Stimulated activated CD8-positive, alpha-beta memory T cell treated with anti-CD3 and anti-CD28 coated beads, Interleukin-4, amount 100 ng/mL, for 48 hours (primary cell): ENCODE measurements around the gene LIMCH1.
"Not testable (repeated sequence)": the region's sequence is repeated elsewhere in the genome, so short reads cannot be mapped to it uniquely, and the experiment has no call there.

Experiments
- DNase-seq: peaks from one replicate; pipeline ENCODE4 v3.0.0-alpha.2; 2020

The LIMCH1 gene

DNA sequence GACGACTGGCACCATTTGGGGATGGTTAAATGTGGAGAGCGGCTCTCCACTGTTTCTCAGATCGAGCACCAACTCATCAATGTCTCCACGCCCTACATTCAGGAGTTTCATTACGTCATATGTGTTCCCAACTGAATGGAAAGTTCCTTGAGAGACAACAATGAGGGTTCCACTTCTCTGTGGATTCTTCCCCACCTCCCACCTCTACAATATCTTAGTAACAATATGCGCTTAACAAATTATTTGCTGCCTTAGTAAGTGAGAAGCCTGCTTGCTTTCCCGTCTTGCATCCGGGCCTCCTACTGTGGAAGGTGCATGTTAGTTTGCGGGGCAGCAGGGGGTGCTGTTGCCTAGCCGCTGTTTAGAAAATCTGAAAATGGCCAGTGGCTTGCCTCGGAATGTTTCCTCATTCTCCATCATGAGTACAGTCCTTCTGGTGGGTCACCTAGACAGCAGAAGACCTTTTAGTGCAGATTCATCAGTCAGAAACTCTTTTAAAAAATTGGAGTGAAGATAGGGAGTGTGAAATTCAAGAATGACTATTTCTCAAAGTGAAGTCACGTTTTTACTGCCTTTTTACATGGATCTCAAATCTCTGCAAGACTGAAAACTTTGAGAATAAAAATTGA is 154.9 kb downstream of the LIMCH1 start:
- peak; percentile 54 for DNase-seq

DNA sequence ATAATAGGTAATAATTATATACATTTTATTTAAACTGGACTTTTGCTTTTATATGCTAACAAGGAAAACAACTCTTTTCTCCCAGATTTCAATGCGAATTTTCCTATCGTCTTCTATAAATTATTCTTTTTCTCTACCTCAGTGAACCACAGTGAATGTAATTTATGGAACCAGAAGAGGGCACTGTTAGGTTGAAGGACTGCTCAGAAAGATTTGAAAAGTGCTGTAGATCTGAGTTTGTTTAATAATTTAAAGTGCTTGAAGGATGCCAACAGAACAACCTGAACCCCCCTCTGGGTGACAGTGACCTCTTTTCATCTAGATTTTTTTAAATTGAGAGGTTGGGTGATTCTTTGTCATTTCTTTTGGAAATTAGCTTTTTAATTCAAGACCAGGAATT is 155.7 kb downstream of the LIMCH1 start:
- DNase-seq: no peak

DNA sequence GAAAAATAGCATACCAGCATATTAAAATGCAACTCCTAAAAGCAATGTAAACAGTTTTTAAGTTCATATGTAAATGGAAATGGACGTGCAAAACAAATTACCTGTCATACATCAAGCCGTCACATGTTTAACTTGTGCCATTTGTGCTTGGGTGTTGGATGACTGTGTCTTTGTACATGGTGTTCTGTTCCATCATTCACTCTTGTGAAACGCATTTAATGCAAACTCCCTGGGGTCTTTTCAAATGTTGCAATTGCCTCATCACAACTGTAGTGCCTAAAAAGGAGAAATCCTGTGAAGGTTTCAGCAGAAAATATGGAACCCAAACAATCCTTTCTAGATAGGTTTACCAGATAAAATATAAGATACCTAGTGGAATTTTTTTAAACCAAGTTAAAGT is 158.2 kb downstream of the LIMCH1 start:
- DNase-seq: no peak

DNA sequence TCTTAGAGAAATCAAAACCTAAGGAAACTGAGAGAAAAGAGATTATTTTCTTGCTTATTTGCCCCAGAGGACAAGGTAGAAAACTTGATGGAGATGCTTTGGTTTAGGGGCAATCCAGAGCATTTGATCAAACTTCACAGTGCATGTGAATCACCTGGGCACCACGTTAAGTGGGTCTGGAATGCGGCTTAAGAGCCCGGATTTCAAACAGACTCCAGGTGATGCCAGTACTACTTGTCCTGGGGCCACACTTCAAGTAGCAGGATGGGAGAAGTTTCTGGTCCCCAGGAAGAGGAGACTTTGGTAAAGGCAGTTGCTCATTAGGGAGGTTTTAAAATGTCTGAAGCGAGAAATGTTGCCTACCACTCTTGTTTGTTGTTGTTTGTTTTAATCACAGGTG is 158.8 kb downstream of the LIMCH1 start:
- DNase-seq: no peak

DNA sequence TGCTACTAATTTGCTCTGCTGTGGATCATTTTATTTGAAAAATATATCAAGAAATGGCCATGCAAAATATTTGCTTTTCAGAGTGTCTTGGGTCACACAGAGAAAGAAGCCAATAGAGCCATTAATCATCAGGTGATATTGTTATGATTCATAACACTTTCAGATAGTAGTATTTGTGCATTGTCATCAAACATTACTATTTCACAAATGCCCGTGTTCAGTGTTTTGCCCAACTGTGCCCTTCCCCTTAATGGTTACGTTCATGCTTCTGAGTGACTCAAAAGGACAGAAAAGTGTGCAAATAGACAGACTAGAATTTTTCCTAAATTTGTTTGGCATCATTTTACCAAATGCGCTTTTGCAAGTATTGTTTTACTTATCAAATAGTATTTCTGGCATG is 164.0 kb downstream of the LIMCH1 start:
- no peak for DNase-seq

DNA sequence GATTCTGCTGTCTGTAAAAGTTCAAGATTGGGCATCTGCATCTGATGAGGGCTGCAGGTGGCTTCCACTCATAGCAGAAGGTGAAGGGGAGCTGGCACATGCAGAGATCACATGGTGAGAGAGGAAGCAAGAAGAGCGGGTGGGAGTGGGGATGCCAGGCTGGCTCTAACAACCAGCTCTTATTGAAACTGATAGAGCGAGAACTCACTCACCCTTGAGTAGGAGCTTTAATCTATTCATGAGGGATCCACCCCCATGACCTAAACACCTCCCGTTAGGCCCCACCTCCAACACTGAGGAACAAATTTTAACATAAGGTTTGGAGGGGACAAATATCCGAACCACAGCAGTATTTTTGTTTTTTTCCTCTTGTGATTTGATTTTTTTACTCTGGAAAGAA is 164.8 kb downstream of the LIMCH1 start:
- no peak for DNase-seq

DNA sequence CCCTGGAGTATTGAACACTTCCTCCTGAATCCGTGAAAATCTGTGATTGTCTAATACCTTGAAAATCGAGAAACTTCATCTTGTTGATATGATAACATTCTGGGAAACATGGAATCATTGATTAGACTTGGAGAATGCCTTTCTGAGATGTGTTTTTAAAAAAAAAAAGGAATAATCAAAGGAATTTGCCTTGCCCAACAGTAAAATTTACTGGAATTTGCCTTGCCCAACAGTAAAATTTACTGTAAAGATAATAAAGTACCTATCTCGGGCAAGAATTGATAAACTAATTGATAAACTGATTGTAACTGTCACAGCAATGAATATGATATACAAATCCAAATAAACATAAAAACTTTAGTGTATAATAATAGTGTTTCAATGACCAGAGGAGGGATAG is 165.8 kb downstream of the LIMCH1 start:
- DNase-seq: no peak

DNA sequence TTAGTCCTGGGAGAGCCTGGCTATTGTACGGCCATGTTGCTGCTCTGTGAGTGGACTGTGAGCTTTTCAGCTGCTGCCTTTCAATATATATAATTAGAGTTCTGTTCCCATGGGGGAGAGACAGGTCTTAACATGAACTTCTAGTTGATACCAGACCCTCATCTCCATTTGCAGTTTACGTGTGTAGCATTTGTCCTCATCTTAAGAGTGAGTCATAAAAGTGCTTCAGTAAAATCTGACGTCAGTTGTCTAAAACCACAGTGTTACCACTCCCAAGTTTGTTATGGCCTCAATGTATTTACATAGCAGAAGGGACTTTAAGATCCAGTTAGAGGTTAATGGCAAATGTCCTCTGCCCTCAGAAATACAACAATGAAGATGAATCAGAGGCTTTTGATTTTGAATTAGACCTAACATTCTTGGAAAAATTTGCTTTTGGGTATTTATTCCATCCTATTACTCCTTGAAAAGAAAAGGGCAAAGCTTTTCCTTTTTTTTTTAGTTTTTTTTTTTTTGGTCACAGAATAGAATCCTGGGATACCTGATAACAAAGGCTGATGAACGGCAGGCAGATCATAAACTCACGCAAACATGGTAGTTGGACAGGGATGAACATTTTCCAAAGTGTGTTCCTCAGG is 172.0 kb downstream of the LIMCH1 start:
- no peak for DNase-seq

DNA sequence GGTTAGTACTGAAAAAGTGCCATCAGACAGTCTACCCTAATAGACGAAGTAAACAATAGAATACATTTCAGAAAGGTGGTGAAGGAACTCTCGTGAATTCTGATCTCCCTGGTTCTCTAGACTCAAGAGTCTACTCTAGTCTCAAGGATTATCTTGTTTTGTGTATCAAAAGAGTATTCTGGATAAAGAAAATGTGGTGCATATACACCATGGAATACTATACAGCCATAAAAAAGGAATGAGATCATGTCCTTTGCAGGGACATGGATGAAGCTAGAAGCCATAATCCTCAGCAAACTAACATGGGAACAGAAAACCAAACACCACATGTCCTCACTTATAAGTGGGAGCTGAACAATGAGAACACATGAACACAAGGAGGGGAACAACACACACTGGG is 173.7 kb downstream of the LIMCH1 start:
- not testable (repeated sequence) for DNase-seq

DNA sequence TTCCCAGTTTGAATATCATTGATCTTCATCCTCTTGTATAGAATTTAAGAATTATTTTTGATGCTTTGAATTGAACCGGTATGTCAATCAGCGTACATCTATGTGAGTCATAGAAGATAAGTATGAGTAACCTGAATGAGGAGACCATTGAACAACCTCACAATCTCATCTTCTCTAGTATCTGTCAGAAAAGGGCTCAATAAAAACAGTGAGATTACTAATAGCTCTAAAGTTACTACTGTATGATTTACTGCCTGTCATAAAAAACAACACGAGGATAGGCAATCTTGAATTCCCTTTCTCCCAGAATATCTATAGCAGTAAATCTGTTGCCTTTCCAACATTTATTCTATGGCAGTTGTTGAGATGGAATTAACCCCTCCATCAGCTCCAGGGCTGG is 174.5 kb downstream of the LIMCH1 start:
- DNase-seq: no peak

DNA sequence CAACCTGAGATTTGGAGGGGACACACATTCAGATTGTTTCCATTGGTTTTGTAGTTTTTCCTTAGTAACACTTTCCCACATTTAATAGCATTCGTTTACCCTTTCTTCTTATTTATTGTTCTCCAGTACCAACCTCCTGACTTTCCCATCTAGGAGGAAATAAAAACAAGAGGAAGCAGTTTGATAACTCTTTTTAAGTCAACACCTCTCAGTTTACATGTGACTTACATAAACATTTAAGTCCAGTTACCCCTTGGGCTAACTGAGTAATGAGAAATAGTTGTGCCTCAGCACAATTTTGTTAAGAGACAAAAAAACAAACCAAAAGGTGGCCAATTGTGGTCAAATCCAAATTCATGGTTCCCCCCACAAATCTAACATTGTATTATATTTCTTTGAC is 175.8 kb downstream of the LIMCH1 start:
- no peak for DNase-seq

DNA sequence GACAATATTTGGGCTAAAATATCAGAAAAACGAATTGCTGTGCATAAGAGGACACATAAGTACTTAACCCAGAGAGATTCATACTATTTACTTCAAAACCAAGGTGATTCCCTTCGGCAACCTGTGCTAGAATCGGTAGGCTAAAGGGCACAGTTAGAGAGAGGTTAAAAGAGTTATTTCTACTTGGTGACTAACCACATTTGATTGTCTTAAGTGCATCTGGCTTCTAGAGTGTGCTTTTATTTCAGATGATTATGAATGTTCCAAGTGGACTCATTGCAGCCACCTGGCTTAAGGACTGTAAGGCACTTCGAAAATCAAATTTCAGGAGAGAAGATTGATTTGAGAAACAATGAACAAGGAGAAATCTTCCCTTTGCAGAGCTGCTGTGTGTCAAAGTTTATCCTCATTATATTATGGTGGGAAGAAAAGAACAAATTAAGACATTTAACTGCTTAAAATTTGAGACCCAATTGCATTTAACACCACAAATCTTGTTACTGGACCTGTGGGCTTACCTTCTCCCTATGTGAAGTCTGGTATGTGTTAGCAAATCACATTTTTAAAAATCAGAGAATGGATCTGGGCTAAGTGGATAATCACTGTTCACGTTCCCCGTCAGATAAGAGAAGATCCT is 176.5 kb downstream of the LIMCH1 start:
- no peak for DNase-seq

DNA sequence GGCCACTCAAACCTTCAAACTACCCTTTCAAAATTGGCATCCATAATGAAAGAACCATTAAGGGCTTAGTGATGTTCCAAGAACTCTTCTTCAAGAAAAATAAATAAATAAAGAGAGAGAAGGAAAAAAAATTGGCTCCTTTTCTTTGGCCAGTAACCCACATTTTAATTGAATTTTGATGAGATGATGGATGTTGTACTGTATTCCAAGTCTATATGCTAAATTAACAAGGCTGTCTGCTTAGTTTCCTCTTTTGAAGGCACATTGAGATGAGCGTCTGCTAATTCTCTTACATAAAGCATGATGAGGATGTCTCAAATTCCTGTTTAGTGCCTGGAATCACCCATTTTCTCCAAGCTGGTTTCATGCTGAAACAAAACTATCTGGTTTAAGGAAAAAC is 177.2 kb downstream of the LIMCH1 start:
- no peak for DNase-seq

DNA sequence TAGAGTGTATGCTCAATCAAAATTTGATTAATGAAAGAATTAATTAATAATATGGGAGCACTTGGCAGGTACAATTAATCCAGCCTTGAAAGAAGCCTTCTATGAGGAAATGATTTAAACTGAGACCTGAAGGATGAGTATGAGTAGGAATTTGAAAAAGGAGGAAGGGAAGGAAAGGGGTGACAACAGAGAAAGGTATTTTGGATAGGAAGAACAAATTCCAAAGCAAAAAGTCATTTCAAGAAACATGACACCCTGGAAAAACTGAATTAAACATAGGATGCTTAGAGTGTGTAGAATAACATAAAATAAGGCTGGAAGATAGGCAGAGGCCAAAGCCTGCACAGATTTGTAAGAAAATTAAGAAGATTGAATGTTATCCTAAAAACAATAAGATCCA is 180.9 kb downstream of the LIMCH1 start:
- DNase-seq: no peak

DNA sequence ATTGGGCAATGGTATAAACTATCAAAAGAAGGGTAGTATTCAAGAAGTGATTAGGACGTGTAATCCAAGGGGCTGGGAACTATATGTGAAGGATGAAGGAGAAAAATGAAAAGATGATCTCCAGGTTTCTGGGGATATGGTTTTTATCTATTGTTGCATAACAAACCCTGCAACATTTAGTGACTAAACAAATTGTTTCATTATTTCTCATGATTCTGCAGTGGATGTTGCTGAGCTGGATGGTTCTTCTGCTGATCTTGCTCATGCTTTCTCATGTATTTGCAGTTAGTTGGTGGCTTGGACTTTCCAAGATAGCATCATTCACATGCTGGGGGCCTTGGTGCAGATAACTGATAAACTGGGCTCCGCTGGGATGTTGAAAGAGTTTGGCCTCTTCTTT is 181.5 kb downstream of the LIMCH1 start:
- no peak for DNase-seq

DNA sequence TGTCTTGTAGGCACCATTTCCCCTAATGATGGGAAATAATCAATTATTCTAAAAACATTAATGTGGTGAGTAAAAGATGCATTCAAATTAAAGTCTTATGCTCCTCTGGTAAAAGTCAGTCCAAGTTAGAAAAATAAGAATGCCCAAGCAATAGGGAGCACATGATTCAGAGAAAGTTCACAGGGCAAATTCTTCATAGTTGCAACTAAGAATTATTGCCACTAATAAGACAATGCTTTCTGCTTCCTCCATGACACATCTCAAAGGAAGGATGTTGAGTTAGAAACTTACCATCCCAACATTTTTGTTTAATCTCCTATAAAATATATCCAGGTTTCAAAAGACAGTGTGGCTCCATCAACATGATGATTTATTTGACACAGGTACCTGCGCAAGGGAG is 184.2 kb downstream of the LIMCH1 start:
- no peak for DNase-seq

DNA sequence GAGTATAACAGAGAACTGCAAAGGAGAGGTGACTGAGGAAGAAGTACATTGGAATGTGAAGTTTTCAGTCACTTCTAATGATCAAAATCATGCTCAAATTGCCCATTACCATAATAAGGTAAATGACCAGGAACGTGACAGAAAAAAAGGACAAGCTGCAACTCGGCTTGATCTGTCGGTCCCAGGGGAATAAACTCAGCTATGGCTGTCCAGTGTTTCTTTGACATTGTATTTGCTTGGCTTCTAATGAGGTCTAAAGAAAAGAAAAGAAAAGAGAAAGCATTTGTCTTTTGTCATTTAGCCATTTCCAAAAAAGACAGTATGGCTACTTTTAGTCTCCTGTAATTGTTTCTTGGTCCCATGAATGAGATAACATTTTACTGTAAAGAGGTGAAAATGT is 185.3 kb downstream of the LIMCH1 start:
- DNase-seq: no peak

DNA sequence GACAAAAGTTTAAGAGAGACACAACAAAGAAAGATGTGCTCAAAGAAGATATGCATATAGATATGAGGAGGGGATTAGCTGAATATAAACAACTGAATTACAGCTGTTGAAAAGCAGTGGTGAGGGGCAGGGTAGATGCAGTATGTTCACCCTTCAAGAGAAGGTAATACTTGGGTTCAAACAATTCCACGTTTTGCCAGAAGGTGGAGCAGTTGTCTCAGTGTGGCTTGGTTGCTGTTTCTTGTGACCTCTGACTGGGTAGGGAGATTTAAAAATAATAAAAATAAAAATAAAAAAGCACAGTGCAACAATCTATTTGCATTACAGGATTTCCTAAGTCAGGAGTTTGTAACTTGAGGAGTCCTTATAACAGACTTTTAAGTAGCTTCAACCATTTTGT is 187.3 kb downstream of the LIMCH1 start:
- no peak for DNase-seq

DNA sequence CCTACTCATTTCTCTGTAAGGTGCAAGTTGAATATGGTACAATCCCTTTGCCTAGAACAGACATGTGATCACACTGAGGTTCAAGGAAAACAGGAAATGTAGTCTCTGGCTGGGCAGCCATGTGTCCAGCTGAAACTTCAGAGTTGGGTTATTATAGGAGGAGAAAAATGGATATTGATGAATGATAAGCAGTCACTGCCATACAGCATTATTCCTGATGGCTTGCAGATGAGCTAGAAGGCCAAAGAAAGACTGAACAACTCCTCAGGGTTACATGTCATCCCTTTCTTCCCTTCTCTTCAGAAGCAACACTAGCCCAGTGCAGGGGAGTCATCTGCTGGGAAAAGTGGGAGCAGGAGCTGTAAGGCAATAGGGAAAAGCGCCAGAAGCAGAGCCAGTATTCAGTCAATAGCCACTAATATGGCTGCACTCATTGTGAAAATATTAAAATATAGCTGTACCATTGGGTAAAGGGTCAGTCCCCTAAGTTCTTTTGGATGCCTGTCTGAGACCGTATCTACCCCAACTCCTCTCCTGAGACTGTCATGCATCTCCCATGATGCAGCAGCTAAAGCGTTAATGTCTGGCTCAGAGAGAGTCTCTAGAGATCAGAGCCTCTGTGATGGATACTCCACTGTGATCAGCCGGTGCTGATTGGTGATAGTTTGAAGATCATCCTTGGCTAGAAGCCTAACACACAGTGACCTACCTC is 190.1 kb downstream of the LIMCH1 start:
- no peak for DNase-seq

DNA sequence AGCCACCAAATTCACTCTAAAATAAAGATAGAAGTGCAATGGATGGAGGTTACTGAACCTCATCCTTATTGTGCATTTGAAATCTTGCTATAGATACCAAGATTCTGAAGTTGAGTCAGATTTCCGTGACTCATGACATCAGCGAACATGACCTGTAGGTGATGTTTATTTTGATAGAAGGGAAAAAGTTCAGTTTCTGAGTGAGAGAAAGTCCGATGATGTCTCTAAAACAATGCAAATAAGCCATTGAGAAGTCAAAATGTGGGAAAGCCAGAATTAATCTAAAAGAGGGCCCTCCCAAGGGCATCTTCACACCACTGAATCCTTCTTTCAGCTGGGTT is 190.6 kb downstream of the LIMCH1 start:
- no peak for DNase-seq

DNA sequence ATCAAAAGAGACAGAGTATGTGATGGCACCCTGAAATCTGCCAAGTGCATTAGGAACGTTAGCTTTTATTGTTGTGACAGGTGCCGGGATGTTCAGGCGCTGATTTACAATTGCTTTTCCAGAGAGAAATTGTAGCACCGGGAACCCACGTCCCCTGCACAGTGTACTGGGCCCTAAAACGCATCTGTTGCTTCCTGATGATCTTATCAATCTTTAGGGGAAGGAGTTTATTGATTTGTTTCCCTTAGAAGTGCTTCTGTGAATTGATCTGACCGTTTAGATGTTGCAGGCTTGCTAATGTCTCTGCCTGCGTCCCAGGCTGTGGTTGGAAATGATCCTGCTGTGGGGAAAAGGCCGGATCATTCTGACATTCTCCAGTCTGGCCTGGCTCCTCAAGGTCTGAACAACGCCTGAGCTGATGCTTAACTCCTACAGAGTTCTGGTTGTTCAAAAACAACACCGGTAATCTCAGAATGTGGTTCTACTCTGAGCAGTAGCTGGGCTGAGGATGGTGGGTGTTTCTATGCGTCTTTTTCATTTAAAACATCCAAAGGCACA is 193.7 kb downstream of the LIMCH1 start:
- no peak for DNase-seq

DNA sequence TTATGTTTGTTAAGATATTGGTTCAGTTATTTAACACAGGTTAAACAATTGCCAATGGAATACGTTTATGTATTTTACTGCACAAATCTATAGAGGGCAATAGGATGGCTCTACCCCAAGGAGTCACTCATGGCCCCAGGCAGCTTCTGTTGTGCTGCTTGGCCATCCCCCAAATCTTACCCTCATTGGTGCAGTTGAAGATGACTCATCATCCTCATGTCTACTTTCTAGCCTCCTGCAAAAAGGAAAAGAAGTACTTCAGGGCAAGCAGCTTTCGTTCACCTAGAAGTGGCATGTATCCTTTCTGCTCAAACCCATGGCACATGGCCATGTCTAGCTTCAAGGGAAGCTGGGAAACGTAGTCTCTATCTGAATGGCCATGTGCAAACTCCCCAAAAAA is 196.4 kb downstream of the LIMCH1 start:
- DNase-seq: no peak

DNA sequence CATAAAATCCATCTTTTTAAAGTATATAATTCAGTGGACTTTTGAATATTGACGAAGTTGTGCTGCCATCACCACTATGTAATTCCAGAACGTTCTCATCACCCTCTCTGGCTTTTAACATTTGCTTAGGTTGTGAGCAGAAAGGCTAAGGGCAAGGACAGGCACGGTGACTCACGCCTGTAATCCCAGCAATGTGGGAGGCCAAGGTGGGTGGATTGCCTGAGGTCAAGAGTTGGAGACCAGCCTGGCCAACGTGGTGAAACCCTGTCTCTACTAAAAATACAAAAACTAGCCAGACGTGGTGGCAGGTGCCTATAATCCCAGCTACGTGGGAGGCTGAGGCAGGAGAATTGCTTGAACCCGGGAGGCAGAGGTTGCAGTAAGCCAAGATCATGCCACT is 199.5 kb downstream of the LIMCH1 start:
- DNase-seq: not testable (repeated sequence)

DNA sequence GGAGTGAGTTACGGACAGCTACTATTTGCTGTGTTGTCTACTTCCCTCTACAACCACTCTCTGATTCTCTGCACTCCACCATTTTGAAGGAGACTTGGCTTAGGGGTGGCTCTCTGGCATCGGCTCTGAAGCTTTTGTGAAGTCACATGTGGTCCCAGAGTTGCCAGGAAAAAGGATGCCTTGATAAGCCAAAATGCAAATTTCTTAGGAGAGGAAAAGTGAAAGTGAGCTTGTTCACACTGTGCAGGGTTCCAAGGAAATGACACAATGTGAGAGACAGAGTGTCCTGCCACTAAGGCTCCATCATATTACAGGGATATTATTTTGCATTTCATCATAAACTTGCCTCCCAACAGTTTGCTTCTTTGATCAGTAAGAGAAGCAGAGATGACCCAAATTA is 203.4 kb downstream of the LIMCH1 start:
- no peak for DNase-seq
